ENCODE data around the gene FAM234A.

- TF ChIP-seq CTCF (IDR thresholded peaks at IDR 0.05; ENCODE audit: low read length) (no peak), EZH2 (IDR thresholded peaks at IDR 0.05; ENCODE audit: borderline replicate concordance, low read length) (no peak)
These were observed 50.8 kb downstream of the FAM234A start for GRCh38 chr16:285146-286055.

All from OCI-LY1 (cell line).